ENCODE results near the gene PDLIM7.

Gene PDLIM7

DNA sequence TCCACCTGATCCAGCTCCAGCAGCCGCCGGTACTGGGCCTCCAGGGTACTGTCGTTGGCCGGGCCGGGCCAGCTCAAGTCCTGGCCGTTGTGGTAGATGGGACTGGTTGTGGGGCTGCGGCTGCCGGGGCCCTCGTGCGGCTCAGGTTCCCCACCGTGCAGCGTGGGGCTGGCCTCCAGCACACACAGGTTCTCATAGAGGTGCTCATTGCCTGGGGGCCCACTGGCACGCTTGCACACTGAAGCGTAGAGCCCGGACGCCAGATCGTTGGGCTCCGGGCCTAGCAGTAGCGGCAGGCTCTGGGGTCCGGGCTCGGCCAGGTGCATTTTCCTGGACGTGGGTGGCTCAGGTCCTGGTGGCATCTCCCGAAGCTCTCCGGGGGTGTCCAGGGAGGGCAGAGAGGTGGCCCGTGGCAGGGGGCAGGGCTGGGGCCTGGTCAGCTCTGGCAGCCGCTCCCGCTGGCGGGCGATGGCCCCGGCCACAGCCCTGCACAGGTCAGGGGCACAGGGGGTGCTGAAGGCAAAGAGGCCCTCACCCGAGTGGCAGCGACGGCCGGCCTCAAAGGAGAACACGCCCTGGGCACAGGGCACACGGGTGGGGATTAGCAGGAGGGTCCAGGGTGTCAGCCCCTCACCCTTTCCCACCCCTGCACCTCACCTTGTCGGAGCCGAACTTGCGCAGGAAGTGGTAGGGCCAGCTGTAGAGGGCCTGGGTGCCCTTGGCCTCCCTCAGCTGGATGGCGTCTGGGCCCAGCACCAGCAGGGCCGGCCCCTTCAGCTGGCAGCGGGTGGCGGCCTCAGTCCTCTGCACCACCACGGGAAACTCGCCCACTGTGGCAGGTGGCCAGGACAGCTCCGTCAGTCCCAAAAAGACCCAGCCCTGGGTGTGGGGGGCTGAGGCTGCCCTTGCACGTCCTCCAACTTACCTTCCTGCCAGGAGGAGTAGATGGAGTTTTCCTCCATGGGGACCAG, 7.0 kb upstream of the PDLIM7 start:
- no peak for DNase-seq

DNA sequence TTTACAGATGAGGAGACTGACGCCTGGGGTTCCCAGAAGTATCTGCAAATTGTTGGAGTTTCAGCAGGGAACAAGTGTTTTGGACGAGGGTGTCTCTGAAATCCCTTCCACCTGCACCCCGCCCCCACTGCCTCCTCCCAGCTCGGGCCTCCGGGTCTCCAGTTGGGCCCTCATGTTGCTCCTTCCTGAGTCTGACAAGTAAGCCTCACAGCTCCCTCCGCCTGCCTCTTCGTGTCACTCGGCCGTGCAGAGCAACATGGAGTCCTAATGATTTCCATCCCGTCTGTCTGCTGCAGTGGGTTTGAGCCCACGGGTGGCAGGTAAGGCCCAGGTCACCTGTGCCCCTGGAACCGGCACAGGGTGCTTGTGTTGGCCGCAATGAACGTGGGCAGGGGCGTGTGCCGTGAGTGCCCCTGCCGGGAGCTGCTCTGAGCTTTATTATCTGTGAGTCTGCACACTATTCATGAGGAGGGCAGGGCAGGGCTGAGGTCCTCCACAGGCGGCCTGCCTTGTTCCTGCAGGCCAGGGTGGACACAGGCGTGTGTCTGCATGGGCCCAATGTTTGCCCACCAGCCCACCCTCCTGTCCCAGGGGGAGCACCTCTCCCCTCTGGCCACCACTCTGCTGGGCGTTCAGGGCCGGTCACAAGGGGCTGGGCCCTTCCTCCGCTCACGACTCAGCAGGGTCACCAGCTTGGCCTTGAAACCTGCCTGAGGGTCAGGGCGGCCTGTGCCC, 6.1 kb upstream of the PDLIM7 start:
- DNase-seq: no peak

DNA sequence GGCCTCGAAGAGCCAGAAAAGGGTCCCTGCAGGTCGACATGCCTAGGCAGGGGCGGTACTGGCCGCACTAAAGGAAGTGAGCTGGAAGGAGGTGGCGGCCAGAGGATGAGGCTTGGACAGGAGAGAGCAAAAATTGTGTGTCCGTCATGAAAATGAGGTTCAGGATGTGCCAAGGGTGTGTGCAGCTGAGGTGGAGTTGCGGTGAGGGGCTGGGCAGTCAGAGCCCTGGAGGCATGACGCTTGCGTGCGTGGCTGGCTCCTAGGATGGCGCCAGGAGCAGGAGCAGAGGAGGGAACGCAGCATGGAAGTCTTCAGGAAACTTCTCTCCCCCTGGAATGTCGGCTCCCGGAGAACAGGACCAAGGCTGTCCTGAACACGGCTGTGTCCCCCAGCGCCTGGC, 5.5 kb upstream of the PDLIM7 start:
- DNase-seq: no peak

- peak; percentile 49 for DNase-seq
Measured at GRCh38 chr5:177501874-177502678, 4.7 kb upstream of the PDLIM7 start.

DNA sequence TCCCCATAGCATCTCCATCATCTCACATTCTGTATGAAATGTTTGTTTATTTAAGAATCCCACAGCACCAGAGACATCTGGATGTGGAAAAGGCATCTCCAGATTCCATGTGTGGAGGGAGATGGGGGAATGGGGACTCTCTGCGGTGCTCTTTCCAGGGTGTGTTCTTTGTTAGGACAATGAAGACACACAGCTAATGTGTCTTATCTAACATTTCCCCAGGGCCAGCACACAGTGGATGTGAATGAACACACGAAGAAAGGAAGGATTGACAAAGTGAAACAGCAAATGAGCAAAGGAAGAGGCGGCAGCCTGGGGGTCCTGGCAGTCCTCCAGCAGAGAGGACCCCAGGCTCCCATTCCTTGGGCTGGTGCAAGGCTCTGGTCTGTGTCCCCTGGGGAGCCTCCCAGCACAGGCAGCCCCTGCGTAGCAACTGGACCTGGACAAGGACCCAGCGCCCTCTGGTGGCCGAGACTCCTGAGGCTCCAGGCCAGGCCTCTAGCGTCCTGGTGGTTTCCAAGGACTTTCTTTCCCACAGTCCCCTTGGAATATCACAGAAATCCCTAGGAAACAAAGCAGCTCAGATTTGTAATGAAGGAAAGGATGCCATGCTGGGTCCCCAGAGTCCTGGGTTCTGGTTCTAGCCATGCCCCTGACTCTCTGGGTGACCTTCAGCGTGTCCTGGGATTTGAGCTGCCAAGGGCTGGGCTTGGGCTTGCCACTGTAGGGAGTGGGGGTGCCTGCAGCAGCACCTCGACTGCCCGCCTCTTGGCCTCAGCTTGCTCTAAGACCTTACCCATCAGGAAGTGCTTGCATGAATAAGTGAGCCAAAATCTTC, 3.5 kb upstream of the PDLIM7 start:
- peak; percentile 91 for DNase-seq

DNA sequence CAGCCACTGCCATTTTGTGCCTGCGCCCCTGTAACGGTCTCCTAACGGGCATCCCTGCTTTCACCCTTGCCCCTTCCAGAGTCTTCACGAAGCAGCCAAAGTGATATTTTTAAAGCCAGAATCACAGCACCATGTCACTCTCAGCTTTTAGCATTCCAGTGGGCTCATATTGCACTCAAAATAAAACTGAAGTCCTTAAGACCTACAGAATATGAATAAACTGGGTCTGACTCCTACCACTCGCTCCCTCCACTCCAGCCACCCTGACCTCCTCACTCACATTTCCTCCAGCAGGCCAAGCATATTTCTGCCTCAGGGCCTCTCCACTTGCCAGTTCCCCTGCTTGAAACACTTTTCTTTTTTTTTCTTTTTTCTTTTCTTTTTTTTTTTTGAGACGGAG, 2.4 kb upstream of the PDLIM7 start:
- no peak for DNase-seq

- no peak for DNase-seq
Measured at GRCh38 chr5:177498013-177498787, 796 bp upstream of the PDLIM7 start.

- peak; percentile 59 for DNase-seq
Measured at GRCh38 chr5:177496727-177497291, 595 bp downstream of the PDLIM7 start.

- no peak for DNase-seq
Measured at GRCh38 chr5:177496070-177496726, 1.2 kb downstream of the PDLIM7 start.

- DNase-seq: no peak
Measured at GRCh38 chr5:177495243-177496060, 2.0 kb downstream of the PDLIM7 start.

GRCh38 chr5:177494346-177495195, 2.8 kb downstream of the PDLIM7 start:
- DNase-seq: peak; percentile 86

GRCh38 chr5:177493795-177494345, 3.5 kb downstream of the PDLIM7 start:
- DNase-seq: peak; percentile 65

GRCh38 chr5:177492841-177493240, 4.6 kb downstream of the PDLIM7 start:
- DNase-seq: no peak

DNA sequence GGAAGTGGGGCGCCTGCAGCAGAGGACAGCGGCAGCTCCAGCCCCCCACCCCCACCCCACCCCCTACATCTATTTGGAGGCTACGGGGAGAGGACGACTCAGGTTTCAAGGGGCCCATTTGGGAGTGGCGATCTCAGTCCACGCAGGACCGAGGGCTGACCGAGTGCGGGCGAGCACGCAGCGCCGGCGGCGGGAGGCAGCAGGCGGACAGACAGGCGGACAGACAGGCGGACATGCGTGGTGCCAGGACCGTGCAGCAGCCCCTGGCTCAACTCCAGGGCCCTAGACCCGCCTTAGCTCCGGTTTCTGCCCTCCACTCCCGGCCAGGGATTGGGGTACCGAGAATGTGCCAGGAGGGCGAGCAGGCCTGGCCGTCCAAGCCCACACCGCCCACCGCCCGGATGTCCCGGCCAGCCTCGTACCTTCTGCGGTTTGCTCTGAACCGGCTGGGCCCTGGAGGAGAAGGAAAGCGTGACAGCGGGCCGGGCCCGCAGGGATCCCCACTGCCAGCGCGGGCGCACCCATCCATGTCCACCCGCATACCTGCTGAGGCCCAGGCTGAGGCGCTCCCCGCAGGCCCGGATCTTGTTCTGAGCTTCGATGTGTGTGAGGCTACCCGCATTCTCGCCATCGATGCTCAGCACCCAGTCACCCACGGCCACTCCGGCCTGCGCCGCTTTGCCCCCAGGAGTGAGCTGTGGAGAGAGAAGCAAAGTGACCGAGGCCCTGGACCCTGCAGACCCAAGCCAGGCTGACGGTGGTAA, 5.2 kb downstream of the PDLIM7 start:
- no peak for DNase-seq

DNA sequence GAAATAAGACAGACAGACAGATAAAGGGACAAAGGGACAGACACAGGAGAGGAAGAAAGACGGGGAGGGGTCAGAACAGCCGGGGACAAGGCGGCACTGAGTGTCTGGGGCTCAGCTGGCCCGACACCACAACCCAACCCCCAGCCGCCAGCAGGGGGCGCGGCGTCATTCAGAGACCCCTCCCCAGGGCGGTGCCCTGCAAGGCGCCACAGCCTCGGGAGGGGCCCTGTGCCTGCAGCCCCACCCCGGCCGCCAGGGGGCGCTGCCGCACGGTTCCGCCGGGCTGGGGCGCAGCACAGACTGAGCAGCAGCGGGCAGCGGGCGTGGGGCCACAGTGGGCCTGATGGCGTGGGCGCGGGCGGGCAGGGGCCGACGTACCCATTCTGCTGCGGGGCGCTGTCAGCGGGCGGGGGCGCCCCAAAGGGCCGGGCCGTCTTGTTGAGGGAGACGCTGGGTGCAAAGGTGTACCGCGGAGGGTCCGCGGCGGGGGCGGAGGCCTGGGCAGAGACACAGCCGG, 5.9 kb downstream of the PDLIM7 start:
- no peak for DNase-seq

GRCh38 chr5:177490992-177491391, 6.4 kb downstream of the PDLIM7 start:
- no peak for DNase-seq

DNA sequence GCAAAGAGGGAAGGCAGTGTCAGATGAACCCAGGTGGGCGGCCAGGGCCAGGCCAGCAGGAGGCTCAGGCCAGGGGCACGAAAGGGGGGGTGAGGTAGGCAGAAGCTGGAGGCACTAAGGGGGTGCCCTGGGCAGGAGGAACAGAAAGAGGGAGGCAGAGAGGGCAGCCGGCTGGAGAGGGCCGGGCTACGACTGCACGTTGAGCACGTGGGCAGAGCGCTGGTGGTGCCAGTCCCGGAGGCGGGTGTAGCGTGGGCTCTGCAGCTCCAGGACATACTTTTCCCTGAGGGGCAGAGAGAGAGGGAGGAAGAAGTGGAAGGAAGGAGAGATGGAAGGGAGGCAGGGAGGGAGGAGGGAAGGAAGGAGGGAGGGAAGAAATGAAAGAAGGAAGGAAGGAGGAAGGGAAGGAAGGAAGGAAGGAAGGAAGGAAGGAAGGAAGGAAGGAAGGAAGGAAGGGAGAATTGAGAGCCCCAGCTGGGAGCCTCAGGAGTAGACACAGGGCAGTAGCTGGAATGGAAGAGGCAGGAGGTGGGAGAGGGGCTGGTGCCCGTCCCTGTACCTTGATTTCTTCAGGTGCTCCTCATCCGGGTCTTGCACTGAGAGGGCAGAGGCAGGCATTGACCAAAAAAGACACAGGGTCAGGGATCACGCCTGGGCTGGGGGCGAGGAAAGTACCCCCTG, 7.0 kb downstream of the PDLIM7 start:
- DNase-seq: no peak

Data from suppressor macrophage treated with lipopolysaccharide for 4 hours (primary cell).